Measurements from ENCODE around the gene RPS19BP1. TPM values are rescaled to one million over a fixed set of nuclear protein-coding genes. Genes with fewer than 3 reads are reported as not detected.

Gene RPS19BP1
- total and polyA plus RNA-seq, 11 donors: 33.2 to 220 (median 52.1) TPM

- WGBS, 4 donors: 70 to 84% (median 81%) methylated on average over 24 to 45 of the region's 45 CpGs
- H3K36me3 ChIP-seq: peaks cover 0 to 9% (median 0%) of the 10 kb centered on the region in 9 donors
- H3K4me3 ChIP-seq: no peak overlapping the region
- TF ChIP-seq POLR2A (IDR thresholded peaks at IDR 0.05) (no peak), CTCF (IDR thresholded peaks at IDR 0.05) (no peak)
- DNase-seq: peak in 1 of 5 donors; percentile 55
- peaks cover 0 to 17% (median 0%) of the 10 kb centered on the region in 12 donors for H3K4me1 ChIP-seq
- H3K27me3 ChIP-seq: no peaks in the 10 kb centered on the region
- no peaks in the 10 kb centered on the region for H3K9me3 ChIP-seq
- intact Hi-C loops (cut with DNase I): no loop called here
- ATAC-seq: peak in 3 of 4 donors; percentile 18 to 66 (median 26)
- H3K27ac ChIP-seq: peak overlapping the region in 1 of 12 donors; percentile 22
These were observed 45.4 kb downstream of the RPS19BP1 start for GRCh38 chr22:39486951-39487825.

- Histone ChIP-seq H3K27me3 (no peaks in the 10 kb centered on the region), H3K27ac (no peak overlapping the region), H3K4me1 (peaks cover 0 to 16% (median 0%) of the 10 kb centered on the region in 12 donors), H3K9me3 (no peaks in the 10 kb centered on the region), H3K36me3 (no peaks in the 10 kb centered on the region), H3K4me3 (no peak overlapping the region)
- DNase-seq (no peak), ATAC-seq (no peak)
- intact Hi-C loops (cut with DNase I): no loop called here
- 59 to 100% (median 91%) methylated on average over 3 of the region's 3 CpGs for WGBS, 4 donors
- no peak for TF ChIP-seq POLR2A (IDR thresholded peaks at IDR 0.05)
- no peak for TF ChIP-seq CTCF (IDR thresholded peaks at IDR 0.05)
These were observed 49.8 kb downstream of the RPS19BP1 start for GRCh38 chr22:39482768-39483167.

- no peak for ATAC-seq
- Histone ChIP-seq H3K9me3 (no peaks in the 10 kb centered on the region), H3K27me3 (no peaks in the 10 kb centered on the region), H3K36me3 (no peaks in the 10 kb centered on the region), H3K4me3 (no peak overlapping the region), H3K4me1 (peaks cover 0 to 12% (median 0%) of the 10 kb centered on the region in 12 donors), H3K27ac (no peak overlapping the region)
- no peak for TF ChIP-seq POLR2A (IDR thresholded peaks at IDR 0.05)
- TF ChIP-seq CTCF (IDR thresholded peaks at IDR 0.05): no peak
- DNase-seq: no peak
- 84 to 96% (median 93%) methylated on average over 5 of the region's 5 CpGs for WGBS, 4 donors
- intact Hi-C loops (cut with DNase I): no loop called here
These were observed 51.0 kb downstream of the RPS19BP1 start for GRCh38 chr22:39481595-39481994.

GRCh38 chr22:39481054-39481453 lies 51.5 kb downstream of the RPS19BP1 start:
- peaks cover 0 to 13% (median 0%) of the 10 kb centered on the region in 12 donors for H3K4me1 ChIP-seq
- 94 to 96% (median 95%) methylated on average over 16 of the region's 16 CpGs for WGBS, 4 donors
- no peak for DNase-seq

More at GRCh38 chr22:39481054-39481453, 51.5 kb downstream of the RPS19BP1 start:
- no peak overlapping the region for H3K4me3 ChIP-seq
- H3K27ac ChIP-seq: no peak overlapping the region
- H3K9me3 ChIP-seq: no peaks in the 10 kb centered on the region
- no peak for ATAC-seq
- H3K36me3 ChIP-seq: no peaks in the 10 kb centered on the region
- TF ChIP-seq CTCF (IDR thresholded peaks at IDR 0.05) (no peak), POLR2A (IDR thresholded peaks at IDR 0.05) (no peak)
- H3K27me3 ChIP-seq: no peaks in the 10 kb centered on the region
- intact Hi-C loops (cut with DNase I): no loop called here

Measured in heart left ventricle (tissue), 16 donors.